ENCODE data around the gene THAP11.

GRCh38 chr16:67800338-67800926 lies 41.7 kb upstream of the THAP11 start:
- TF ChIP-seq CTCF (IDR thresholded peaks at IDR 0.05) (no peak), POLR2A (IDR thresholded peaks at IDR 0.05) (no peak)

Data from transverse colon (tissue), 3 donors.